ENCODE data around the gene ZCCHC7. TPM values are rescaled to one million over a fixed set of nuclear protein-coding genes. Genes with fewer than 3 reads are reported as not detected.

Gene ZCCHC7
- total RNA-seq, 2 experiments from 2014 or later = 32.9 to 37.0 TPM

GRCh38 chr9:37340961-37341360 is 220.6 kb downstream of the ZCCHC7 start:
- Mint-ChIP-seq H3K4me3 (no peak overlapping the region), H3K27me3 (no peaks in the 10 kb centered on the region), H3K9me3 (no peaks in the 10 kb centered on the region), H3K36me3 (ENCODE audit: low read depth) (no peaks in the 10 kb centered on the region), H3K27ac (no peak overlapping the region), H3K4me1 (ENCODE audit: low read depth) (no peaks in the 10 kb centered on the region)
- intact Hi-C loops (cut with micrococcal nuclease) = no loop called here
- no peak for DNase-seq
- POLR2A ChIA-PET = interaction anchor here (0.7 kb wide), 1 partner anchor 262 kb away, joined by 3 read pairs; no protein-coding TSS in a partner anchor
- CTCF ChIA-PET = no interaction called here
- no peak for TF ChIP-seq CTCF (IDR thresholded peaks at IDR 0.05)
- no peak for ATAC-seq

DNA sequence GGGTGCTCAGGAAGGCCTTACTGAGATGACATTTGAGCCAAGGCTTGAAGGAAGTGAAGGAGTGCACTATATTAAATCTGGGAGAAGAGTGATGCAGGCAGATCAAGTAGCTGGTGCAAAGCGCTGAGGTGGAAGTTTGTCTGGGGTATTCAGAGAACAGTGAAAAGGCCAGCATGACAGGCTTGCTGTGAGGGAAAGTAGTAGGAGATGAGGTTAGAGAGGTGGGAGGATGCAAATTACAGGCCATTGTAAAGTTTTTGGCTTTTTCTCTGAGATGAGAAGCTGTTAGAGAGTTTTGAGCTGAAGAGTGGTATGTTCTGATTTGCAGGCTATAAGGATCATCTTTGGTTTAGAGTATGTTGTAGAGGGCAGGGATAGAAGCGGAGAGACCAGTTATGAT is 221.3 kb downstream of the ZCCHC7 start:
- Mint-ChIP-seq H3K36me3 (ENCODE audit: low read depth) (no peaks in the 10 kb centered on the region), H3K4me3 (no peak overlapping the region), H3K9me3 (no peaks in the 10 kb centered on the region), H3K27ac (no peak overlapping the region), H3K4me1 (ENCODE audit: low read depth) (no peaks in the 10 kb centered on the region), H3K27me3 (no peaks in the 10 kb centered on the region)
- ChIA-PET POLR2A (no interaction called here), CTCF (interaction anchor here (1.0 kb wide), 1 partner anchor 12 kb away, joined by 4 read pairs; no protein-coding TSS in a partner anchor)
- intact Hi-C loops (cut with micrococcal nuclease) = no loop called here
- no peak for TF ChIP-seq CTCF (IDR thresholded peaks at IDR 0.05)
- DNase-seq (no peak), ATAC-seq (no peak)

- Mint-ChIP-seq H3K4me1 (ENCODE audit: low read depth) (no peaks in the 10 kb centered on the region), H3K27me3 (no peaks in the 10 kb centered on the region), H3K27ac (no peak overlapping the region), H3K9me3 (no peaks in the 10 kb centered on the region), H3K4me3 (no peak overlapping the region), H3K36me3 (ENCODE audit: low read depth) (no peaks in the 10 kb centered on the region)
- intact Hi-C loops (cut with micrococcal nuclease) = no loop called here
- ATAC-seq (no peak), DNase-seq (no peak)
- no peak for TF ChIP-seq CTCF (IDR thresholded peaks at IDR 0.05)
- POLR2A ChIA-PET = no interaction called here
- CTCF ChIA-PET = interaction anchor here (1.0 kb wide), 1 partner anchor 13 kb away, joined by 4 read pairs; no protein-coding TSS in a partner anchor
These were observed 222.1 kb downstream of the ZCCHC7 start for GRCh38 chr9:37342493-37342892.

- Mint-ChIP-seq H3K36me3 (ENCODE audit: low read depth) (no peaks in the 10 kb centered on the region), H3K27ac (no peak overlapping the region), H3K9me3 (no peaks in the 10 kb centered on the region), H3K4me1 (ENCODE audit: low read depth) (no peaks in the 10 kb centered on the region), H3K27me3 (no peaks in the 10 kb centered on the region), H3K4me3 (no peak overlapping the region)
- CTCF ChIA-PET = no interaction called here
- TF ChIP-seq CTCF (IDR thresholded peaks at IDR 0.05) = no peak
- DNase-seq (no peak), ATAC-seq (no peak)
- intact Hi-C loops (cut with micrococcal nuclease) = no loop called here
- POLR2A ChIA-PET = no interaction called here
These were observed 222.5 kb downstream of the ZCCHC7 start for GRCh38 chr9:37342895-37343294.

DNA sequence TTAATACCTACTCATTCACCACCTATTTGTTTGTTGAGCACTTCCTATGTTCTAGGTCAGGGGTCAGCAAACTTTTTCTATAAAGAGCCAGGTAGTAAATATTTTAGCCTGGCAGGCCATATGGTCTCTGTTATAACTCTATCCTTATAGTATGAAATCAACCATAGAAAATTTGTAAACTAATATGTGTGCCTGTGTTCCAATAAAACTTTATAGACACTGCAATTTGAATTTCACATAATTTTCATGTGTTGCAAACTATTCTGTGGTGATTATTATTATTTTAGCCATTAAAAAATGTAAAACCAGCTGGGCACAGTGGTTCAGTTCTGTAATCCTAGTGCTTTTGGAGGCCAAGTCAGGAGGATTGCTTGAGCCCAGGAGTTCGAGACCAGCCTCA is 223.3 kb downstream of the ZCCHC7 start:
- TF ChIP-seq CTCF (IDR thresholded peaks at IDR 0.05) = no peak
- intact Hi-C loops (cut with micrococcal nuclease) = no loop called here
- Mint-ChIP-seq H3K27me3 (no peaks in the 10 kb centered on the region), H3K27ac (no peak overlapping the region), H3K9me3 (no peaks in the 10 kb centered on the region), H3K4me3 (no peak overlapping the region), H3K4me1 (ENCODE audit: low read depth) (peaks cover 2% of the 10 kb centered on the region), H3K36me3 (ENCODE audit: low read depth) (peaks cover 3% of the 10 kb centered on the region)
- ChIA-PET CTCF (no interaction called here), POLR2A (no interaction called here)
- DNase-seq (no peak), ATAC-seq (no peak)
